ENCODE measurements around the gene NIP7.
"Not testable (repeated sequence)": the region's sequence is repeated elsewhere in the genome, so short reads cannot be mapped to it uniquely, and the experiment has no call there.

NIP7 gene

DNA sequence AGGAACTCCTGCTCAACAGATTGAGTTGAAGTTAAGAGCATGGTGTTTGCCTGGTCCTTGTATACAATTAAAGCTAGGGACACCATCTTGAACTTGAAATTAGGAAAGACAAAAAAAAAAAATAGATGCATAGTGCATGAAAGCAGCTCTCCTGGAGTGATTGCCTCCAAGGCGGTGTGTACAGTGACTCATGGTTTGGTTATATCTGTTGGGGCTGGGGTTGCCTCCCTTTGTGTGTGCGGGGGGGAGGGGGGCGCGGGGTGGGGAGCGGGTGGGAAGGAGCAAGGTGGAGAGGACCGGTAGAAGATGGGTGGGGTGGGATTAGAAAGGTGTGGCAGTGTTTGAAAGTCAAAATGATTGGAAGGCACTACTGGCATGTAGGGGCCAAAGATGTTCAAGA is 8.7 kb downstream of the NIP7 start:
- DNase-seq = no peak

DNA sequence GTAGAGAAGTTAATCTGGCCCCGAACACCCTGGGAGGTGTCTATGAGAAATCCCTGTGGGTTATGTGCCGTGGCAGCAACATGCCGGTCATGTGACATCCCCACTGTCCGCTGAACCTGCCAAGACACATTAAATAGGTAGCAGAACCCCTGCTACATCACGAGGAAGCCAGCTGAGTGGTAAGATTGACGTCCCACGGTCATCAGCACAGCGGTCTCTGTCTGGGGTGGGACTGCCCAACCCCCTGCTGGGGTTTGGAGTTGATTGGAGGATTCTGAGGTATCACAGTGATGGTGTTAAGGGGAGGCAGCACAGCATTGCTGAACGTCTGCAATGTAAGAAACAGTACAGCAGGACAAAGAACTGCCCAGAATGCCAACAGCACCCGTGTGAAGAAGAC is 10.0 kb downstream of the NIP7 start:
- no peak for DNase-seq

DNA sequence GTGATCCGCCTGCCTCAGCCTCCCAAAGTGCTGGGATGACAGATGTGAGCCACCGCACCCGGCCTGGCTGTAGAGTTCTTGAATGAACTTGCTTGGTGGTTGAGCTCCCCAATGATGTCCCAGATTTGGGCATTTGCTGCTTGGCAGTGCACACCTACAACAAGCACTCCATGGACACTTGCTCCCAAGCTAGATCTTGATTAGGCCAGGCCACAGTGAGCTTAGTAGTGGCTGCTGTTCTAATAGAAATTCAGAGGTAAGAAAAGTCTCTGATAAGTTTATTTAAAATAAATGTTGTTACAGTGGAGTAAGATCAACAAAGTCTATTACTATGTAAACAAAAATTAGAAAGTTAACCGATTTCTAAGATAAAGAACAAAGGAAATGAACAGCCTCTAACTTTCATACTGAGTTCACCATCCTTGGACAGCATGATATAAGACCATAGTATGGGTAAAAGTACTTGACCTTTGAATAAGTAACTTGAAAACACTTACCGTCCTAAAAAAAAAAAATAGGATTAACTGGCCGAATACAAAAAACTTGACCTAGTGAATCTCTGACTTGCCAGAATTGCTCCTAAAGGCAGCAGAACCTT is 11.1 kb downstream of the NIP7 start:
- DNase-seq = no peak

DNA sequence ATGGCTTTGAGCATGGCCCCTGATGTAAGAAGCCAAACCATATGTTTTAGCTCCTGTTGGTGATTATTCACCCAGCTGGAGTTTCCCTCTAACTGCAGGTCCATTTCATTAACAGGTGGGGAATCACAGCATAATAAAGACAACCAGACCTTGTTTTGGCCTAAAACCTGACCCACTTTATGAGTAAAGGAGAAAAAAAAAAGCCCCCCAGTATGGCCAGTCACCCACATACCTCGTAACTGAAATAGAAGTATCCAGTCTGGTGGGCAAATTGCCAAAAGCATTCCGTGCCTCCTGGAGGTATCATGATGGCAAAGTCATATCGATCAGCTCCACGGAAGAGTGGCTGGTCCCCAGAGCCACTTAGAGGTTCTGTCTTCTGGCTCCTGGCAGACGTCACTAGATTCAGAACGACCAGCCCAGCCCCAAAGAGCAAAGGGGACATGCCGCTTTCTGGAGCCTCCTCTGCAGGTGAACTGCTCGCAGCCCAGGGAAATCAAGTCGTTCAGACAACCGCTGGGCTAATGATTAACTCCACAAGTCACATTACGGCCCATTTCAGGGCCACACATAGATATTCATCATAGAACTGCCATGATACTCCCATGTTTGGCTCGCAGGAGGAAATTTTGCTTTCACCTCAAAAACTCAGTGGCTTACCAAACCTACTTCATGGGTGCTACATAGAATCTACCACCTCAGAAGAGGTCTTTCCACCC is 11.9 kb downstream of the NIP7 start, which contains the start of gene TMED6:
TMED6 (minus strand) TSS at position 478 of the 719 bp plus-strand sequence; CDS start at position 445, 33 bp downstream.
- DNase-seq = no peak

DNA sequence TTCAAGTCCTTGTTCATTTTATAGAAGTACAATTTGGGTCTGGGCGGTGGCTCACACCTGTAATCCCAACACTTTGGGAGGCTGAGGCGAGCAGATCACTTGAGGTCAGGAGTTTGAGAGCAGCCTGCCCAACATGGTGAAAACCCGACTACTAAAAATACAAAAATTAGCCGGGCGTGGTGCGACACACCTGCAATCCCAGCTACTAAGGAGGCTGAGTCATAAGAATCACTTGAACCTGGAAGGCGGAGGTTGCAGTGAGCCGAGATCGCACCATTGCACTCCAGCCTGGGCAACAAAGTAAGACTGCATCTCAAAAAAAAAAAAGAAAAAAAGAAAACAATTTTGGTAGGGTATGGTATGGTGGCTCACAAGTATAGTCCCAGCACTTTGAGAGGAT is 20.5 kb downstream of the NIP7 start:
- DNase-seq = not testable (repeated sequence)

DNA sequence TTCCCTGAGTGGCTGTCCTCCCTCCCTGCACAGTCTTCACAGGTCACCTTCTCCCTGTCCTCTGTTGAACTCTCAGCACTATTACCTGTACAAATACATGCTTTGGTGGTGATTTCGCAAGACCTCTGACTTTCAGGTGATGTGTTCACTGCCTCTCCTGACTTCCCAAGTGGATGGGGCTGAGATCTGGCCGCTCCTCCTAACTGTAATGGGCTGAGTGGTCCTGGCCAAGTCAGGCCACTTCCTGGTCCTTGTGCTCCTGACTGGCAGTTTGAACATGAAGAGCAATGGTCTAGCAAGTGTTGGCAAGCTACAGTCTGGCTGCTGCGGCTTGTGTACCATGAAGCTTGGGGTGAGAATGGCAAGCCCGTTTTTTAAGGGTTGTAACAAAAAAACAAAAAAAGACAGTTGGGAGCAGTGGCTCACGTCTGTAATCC is 23.7 kb downstream of the NIP7 start:
- DNase-seq = no peak

DNA sequence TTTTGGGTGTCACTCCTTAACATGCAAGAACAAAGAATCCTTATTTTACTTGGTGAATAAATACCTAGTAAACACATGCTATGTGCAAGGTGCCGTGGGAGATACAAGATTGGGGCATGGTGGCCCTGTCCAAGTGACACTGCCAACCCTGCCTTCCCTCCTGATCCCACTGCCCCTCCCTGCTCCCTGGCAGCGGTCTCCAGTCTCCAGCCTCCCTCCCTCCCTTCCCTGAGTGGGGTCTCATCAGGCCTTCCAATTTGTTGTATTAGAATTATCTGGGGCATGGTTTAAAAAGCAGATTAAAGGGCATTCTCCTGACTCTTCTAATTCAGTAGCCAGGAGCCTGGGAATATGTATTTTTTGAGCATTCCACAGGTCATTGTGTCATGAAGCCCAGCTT is 24.5 kb downstream of the NIP7 start:
- DNase-seq = no peak

DNA sequence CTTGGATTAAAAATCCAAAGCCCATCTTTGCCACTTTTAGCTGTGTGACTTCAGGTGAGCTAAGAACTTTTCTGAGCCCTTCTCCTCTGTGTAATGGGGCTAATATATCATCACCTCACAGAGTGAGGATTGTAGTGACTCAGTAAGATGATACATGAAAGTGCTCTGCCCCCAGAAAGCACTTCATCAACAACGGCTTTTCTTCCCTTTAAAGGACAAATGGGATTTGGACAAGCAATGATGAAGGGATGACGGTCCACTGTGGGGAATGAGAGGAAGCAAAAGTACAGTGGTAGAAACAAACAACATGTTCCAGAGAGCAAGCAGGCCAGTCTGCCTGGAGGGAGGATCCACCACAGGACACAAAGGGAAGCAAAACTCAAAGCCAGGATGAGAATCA is 26.3 kb downstream of the NIP7 start:
- no peak for DNase-seq

DNA sequence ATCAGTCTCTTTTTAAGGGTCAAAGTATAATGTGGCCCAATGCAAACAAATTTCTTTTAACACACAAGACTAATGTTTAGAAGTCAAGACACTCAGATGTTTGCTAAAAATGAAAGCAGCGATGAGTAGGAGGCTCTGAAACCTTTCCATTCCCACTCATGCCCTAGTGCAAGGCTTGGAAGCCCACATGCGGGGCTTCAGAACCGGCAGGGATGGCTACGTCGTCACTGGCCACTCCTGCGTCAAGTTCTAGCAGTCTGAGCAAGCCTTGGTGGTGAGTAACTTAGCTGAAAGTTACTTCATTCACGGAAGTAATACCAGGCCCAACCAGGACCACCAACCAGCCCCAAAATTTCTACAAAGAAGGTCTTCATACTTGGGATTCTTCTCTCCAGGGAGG is 26.9 kb downstream of the NIP7 start:
- DNase-seq = no peak

DNA sequence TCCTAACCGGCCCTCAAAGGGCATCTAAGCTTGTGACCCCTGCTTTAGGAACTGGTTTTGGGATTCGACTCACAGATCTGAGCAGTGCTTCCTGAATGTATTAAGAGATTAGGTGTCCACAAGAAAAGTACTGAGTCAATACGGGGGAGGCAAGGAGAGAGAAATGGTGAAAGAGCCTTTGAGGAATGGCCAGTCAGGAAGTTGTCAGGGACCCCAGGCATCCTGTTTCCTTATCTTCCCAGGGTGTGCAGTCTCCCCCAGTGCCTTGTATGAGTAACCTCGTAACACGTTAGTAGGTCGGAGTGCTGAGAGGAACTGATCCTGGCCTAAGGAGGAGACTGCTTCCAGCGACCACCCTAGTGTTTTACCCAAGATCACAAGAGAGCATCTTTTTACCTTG is 28.4 kb downstream of the NIP7 start:
- DNase-seq = no peak

DNA sequence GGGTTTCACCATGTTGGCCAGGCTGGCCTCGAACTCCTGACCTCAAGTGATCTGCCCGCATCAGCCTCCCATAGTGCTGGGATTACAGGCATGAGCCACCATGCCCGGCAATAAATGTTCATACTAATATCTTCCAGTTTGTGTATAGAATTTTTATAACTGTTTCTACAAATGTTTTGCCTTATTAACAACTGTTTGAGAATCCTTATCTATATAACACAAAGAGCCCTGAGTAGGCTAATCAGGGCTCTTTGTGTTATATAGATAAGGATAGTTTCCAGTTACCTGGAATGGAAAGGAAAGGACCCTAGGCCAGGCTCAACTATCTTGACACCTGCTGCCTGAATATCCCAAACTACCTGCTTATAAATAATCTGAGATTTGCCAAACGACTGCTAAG is 29.3 kb downstream of the NIP7 start:
- no peak for DNase-seq

DNA sequence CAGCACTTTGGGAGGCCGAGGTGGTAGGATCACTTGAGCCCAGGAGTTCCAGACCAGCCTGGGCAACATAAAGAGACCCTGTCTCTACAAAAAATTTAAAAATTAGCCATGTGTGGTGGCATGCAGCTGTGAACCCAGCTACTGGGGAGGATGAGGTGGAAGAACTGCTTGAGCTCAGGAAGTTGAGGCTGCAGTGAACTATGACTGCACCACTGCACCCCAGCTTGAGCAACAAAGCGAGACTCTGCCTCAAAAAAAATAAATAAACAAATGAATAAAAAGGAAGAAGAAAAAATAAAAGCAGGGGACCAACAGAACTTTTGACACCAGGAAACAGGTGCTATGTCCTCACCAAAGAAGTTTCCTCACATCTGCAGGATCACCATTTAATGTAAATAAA is 32.0 kb downstream of the NIP7 start:
- DNase-seq = no peak

DNA sequence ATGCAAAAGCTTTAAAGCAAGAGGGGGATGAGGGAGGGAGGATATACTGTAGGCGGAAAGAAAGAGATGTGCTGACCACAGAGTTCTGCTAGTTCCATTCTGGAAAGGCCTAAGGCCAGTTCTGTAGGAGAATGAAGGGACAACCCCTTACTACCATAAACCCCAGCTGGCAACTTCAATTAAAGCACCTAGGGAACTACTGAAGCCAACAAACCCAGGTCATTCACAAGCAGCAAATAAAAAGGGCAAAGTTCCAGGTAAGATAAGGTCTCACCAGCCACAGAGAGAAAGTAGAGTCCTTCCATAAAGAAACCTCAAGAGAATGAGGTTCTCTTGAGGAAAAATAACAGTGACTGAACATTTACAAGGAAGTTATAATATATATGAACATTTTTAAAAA is 33.4 kb downstream of the NIP7 start:
- no peak for DNase-seq

DNA sequence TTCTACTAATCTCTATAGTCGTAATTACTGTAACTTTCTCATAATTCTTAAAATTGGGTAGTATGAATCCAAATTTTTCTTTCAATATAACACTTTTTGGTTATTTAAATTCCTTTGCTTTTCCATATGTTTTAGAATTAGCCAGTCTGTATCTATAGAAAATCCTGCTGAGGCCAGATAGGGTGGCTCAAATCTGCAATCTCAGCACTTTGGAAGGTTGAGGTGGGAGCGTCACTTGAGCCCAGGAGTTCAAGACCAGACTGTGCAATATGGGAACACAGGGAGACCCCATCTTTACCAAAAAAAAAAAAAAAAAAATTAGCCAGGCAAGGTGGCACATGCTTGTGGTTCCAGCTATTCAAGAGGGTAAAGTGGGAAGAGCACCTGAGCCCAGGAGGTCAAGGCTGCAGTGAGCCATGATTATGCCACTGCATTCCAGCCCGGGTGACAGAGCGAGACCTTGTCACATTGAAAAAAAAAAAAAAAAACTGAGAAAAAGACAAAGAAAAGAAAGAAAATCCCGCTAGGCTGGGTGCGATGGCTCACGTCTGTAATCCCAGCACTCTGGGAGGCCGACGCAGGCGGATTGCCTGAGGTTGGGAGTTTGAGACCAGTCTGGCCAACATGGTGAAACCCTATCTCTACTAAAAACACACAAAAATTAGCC is 37.0 kb downstream of the NIP7 start:
- no peak for DNase-seq

DNA sequence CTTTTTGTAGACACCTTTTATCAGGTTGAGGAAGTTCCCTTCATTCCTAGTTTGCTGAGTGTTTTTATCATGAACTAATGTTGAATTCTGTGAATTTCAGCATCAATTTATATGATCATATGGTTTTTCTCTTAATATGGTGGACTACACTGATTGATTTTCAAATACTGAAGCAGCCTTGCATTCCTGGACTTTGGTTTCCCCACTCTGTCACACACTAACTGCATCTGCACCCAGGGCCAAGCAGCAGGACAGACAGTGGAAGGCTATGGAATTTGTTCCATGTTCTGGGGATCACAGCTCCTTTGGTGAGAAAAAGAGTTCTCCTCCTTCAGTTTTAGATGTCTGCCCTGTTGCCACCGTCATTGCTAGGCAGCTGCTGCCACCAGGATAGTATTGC is 38.5 kb downstream of the NIP7 start:
- no peak for DNase-seq

DNA sequence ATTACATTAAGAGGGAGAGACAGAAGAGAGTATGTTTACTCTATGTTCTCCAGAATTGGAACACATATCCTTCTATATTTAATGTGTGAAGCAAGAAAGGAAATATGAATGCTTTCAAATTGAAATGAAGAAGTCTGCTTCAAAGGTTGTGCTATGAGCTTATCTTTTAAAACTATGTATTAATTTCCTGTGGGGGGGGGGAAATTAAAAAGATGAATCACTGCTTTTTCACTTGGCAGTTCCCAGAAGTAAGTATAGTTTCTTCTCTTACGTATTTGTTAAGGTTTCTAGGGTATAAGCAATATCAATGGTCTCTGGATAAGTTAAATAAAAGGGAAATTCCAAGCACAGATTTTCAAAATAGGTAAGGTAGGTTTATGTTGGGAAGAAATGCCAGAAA is 39.2 kb downstream of the NIP7 start:
- no peak for DNase-seq

DNA sequence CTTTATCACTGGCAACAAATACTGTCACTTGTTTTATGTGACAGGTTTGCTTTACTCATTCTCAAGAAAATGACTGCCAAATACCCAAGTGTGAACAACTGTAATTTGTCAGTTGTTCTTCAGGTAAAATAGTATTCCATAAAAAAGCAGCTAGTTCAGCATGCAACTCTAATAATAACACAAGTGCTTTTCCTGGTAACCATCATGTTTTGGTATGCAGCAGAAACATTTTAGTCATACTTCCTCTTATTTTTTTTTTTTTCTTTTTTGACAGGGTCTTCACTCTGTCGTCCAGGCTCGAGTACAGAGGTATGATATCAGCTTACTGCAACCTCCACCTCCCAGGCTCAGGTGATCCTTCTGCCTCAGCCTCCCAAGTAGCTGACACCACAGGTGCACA is 41.7 kb downstream of the NIP7 start:
- no peak for DNase-seq

DNA sequence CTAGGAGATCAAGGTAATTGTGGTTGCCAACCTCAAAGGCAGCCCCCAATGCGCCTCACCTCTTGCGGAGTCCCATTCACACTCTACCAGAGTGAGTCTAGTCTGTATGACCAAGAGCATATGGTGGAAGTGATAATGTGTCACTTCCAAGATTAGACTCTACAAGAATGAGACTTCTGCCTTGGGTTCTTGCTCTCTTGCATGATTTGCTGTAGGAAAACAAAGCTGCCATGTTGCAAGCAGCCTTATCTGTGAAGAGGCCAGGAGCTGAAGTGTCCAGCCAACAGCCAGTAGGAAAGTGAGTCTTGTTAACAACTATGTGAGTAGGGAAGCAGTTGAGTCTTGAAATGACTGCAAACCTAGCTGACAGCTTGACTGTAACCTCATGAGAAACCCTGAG is 42.8 kb downstream of the NIP7 start:
- no peak for DNase-seq

DNA sequence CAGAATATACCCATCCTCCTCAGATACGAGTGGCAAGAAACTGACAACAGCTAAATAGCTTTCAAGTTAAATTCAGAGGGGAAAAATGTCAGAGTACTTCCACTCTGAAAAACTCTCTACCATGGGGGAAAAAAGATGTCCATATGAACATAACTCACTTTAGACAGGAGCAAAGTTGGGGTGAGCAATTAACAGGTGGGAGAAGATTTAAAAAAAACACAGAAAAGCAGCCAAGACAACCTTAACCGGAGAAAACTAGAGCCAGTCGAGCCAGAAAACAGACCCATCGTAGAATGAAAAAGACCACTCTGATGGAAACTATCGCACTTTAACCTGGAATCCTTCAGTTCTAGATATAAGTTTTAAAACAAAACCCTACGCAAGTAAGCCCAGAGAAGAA is 45.4 kb downstream of the NIP7 start:
- DNase-seq = no peak

DNA sequence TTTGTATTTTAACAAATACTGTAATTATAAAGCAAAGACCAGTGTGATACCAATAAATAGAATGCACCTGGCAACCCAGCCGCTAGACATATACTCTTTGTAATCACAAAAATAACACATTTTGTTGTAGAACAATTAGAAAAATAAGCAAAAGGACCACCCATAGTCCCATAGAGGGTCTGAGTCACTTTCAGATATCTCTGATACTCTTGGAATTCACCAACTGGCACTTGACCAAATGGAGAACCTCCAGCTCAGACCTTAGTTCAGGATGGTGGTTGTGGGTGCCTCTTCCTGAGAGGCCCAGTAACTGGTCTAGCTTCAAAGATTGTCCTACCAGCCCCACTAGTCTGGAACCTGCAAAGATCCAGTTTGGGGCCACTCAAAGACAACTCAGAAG is 47.0 kb downstream of the NIP7 start:
- DNase-seq = no peak
